DMS153 treated with DMSO at 0.1 percent for 48 hours (cell line): Measurements from ENCODE around the gene UBAP2L.

ENCODE experiments used
- DNase-seq: peaks from one replicate; lab custom pipeline; 2025; ENCODE audit not compliant: unreplicated experiment; lab: John Stamatoyannopoulos, UW

The UBAP2L gene

GRCh38 chr1:154220071-154220969 is at the start of gene UBAP2L:
Gene UBAP2L (plus strand): TSS chr1:154220955. CDS start chr1:154225124, 4,169 bp downstream.
- peak; percentile 99 for DNase-seq

GRCh38 chr1:154171223-154171583 is 49.6 kb upstream of the UBAP2L start:
- no peak for DNase-seq

- DNase-seq = no peak
Observed at GRCh38 chr1:154171880-154172279, 48.9 kb upstream of the UBAP2L start.

GRCh38 chr1:154174654-154175053 is 46.1 kb upstream of the UBAP2L start:
- no peak for DNase-seq

GRCh38 chr1:154176337-154176736 is 44.4 kb upstream of the UBAP2L start:
- no peak for DNase-seq

- no peak for DNase-seq
Observed at GRCh38 chr1:154178013-154178412, 42.7 kb upstream of the UBAP2L start.

- DNase-seq = no peak
Observed at GRCh38 chr1:154178911-154179811, 41.6 kb upstream of the UBAP2L start.

- DNase-seq = no peak
Observed at GRCh38 chr1:154179946-154180687, 40.6 kb upstream of the UBAP2L start.

GRCh38 chr1:154181944-154182343 is 38.8 kb upstream of the UBAP2L start:
- DNase-seq = no peak

GRCh38 chr1:154182344-154183045 is 38.3 kb upstream of the UBAP2L start:
- DNase-seq = no peak

GRCh38 chr1:154183046-154183915 is 37.5 kb upstream of the UBAP2L start:
- DNase-seq = peak; percentile 99

- peak; percentile 82 for DNase-seq
Observed at GRCh38 chr1:154186177-154186576, 34.6 kb upstream of the UBAP2L start.

- DNase-seq = no peak
Observed at GRCh38 chr1:154186852-154187501, 33.8 kb upstream of the UBAP2L start.

GRCh38 chr1:154190550-154190949 is 30.2 kb upstream of the UBAP2L start:
- DNase-seq = no peak

GRCh38 chr1:154191990-154192461 is 28.7 kb upstream of the UBAP2L start, which contains the start of gene TPM3:
Gene TPM3 (minus strand): TSS chr1:154192100. CDS start chr1:154192018, 82 bp downstream.
- no peak for DNase-seq

- DNase-seq = no peak
Observed at GRCh38 chr1:154192476-154192875, 28.3 kb upstream of the UBAP2L start.

- peak; percentile 40 for DNase-seq
Observed at GRCh38 chr1:154193821-154194220, 26.9 kb upstream of the UBAP2L start.

GRCh38 chr1:154198756-154199562 is 21.8 kb upstream of the UBAP2L start:
- peak; percentile 34 for DNase-seq
